H9 (cell line): ENCODE measurements around the gene PLEKHA4. TPM values are rescaled to one million over a fixed set of nuclear protein-coding genes. Genes with fewer than 3 reads are reported as not detected.

Experiments
- DNase-seq: peaks from one replicate; pipeline ENCODE4 v3.0.0-alpha.2; 2017
- H2AFZ ChIP-seq: one replicate; pipeline ENCODE4 v1.6.1; 2013; ENCODE audit warnings: mild to moderate bottlenecking, low read length, control low read depth, moderate library complexity
- H2AK5ac ChIP-seq: 2 replicates; pipeline ENCODE4 v1.6.1; 2013; ENCODE audit warnings: low read length, control low read depth, mixed read lengths; ENCODE audit not compliant: insufficient read length
- H2BK120ac ChIP-seq: one replicate; pipeline ENCODE4 v1.6.1; 2013; ENCODE audit warnings: low read depth, mild to moderate bottlenecking, low read length, control low read depth, inconsistent platforms; ENCODE audit not compliant: poor library complexity, severe bottlenecking
- H2BK12ac ChIP-seq: 2 replicates; pipeline ENCODE4 v1.6.1; 2013; ENCODE audit warnings: low read length, control low read depth, mixed read lengths, low read depth; ENCODE audit not compliant: insufficient read length
- H2BK15ac ChIP-seq: 2 replicates; pipeline ENCODE4 v1.6.1; 2013; ENCODE audit warnings: low read depth, low read length, control low read depth
- H2BK20ac ChIP-seq: one replicate; pipeline ENCODE4 v1.6.1; 2013; ENCODE audit warnings: low read depth, mild to moderate bottlenecking, low read length, control low read depth, inconsistent platforms; ENCODE audit not compliant: poor library complexity, severe bottlenecking
- H2BK5ac ChIP-seq: 2 replicates; pipeline ENCODE4 v1.6.1; 2013; ENCODE audit warnings: low read length, control low read depth, mixed read lengths; ENCODE audit not compliant: insufficient read length
- H3K14ac ChIP-seq: 2 replicates; pipeline ENCODE4 v1.6.1; 2013; ENCODE audit warnings: low read length, control low read depth; ENCODE audit not compliant: insufficient read depth
- H3K18ac ChIP-seq: 2 replicates; pipeline ENCODE4 v1.6.1; 2013; ENCODE audit warnings: low read depth, mild to moderate bottlenecking, mixed read lengths, low read length, control low read depth; ENCODE audit not compliant: insufficient read length
- H3K23ac ChIP-seq: 2 replicates; pipeline ENCODE4 v1.6.1; 2013; ENCODE audit warnings: low read length, control low read depth, mixed read lengths, low read depth; ENCODE audit not compliant: insufficient read length
- H3K23me2 ChIP-seq: 2 replicates; pipeline ENCODE4 v1.6.1; 2013; ENCODE audit warnings: low read depth, mild to moderate bottlenecking, mixed read lengths, low read length, control low read depth; ENCODE audit not compliant: insufficient read length, poor library complexity, severe bottlenecking
- H3K27ac ChIP-seq: 2 replicates; pipeline ENCODE4 v1.5.1; 2013; ENCODE audit warnings: low read length, control low read depth, mixed read lengths, low read depth; ENCODE audit not compliant: insufficient read length
- H3K27me3 ChIP-seq: 2 replicates; pipeline ENCODE4 v1.6.1; 2013; ENCODE audit warnings: low read length, control low read depth, inconsistent platforms; ENCODE audit not compliant: insufficient read depth
- H3K4ac ChIP-seq: 2 replicates; pipeline ENCODE4 v1.6.1; 2013; ENCODE audit warnings: low read depth, mild to moderate bottlenecking, control low read depth, inconsistent platforms, low read length, moderate library complexity
- H3K4me1 ChIP-seq: 2 replicates; pipeline ENCODE4 v1.6.1; 2013; ENCODE audit warnings: low read length, control low read depth, inconsistent platforms; ENCODE audit not compliant: insufficient read depth
- H3K4me2 ChIP-seq: 2 replicates; pipeline ENCODE4 v1.6.1; 2013; ENCODE audit warnings: low read length, control low read depth, mixed read lengths; ENCODE audit not compliant: insufficient read length, insufficient read depth
- H3K56ac ChIP-seq: 2 replicates; pipeline ENCODE4 v1.6.1; 2013; ENCODE audit warnings: low read depth, mild to moderate bottlenecking, mixed read lengths, low read length, control low read depth; ENCODE audit not compliant: insufficient read length
- H3K79me1 ChIP-seq: 2 replicates; pipeline ENCODE4 v1.6.1; 2013; ENCODE audit warnings: low read depth, mild to moderate bottlenecking, moderate library complexity, low read length, control low read depth, inconsistent platforms; ENCODE audit not compliant: insufficient read depth, poor library complexity, severe bottlenecking
- H3K79me2 ChIP-seq: 2 replicates; pipeline ENCODE4 v1.6.1; 2013; ENCODE audit warnings: low read length, control low read depth, inconsistent platforms; ENCODE audit not compliant: insufficient read depth
- H3K9ac ChIP-seq: 2 replicates; pipeline ENCODE4 v1.6.1; 2013; ENCODE audit warnings: low read length, control low read depth, mixed read lengths; ENCODE audit not compliant: insufficient read length; ENCODE audit errors: extremely low read depth
- H3K9me3 ChIP-seq: one replicate; pipeline ENCODE4 v1.6.1; 2013; ENCODE audit warnings: low read depth, low read length, inconsistent platforms; ENCODE audit not compliant: control insufficient read depth
- H3T11ph ChIP-seq: one replicate; pipeline ENCODE4 v1.6.1; 2013; ENCODE audit warnings: mild to moderate bottlenecking, low read length, control low read depth, inconsistent platforms
- H4K20me1 ChIP-seq: one replicate; pipeline ENCODE4 v1.6.1; 2013; ENCODE audit not compliant: control insufficient read depth, insufficient read length, insufficient read depth
- H4K5ac ChIP-seq: 2 replicates; pipeline ENCODE4 v1.6.1; 2013; ENCODE audit warnings: low read depth, mild to moderate bottlenecking, mixed read lengths, low read length, control low read depth; ENCODE audit not compliant: insufficient read length
- H4K8ac ChIP-seq: replicated peaks from 2 replicates; pipeline ENCODE4 v1.6.1; 2013; ENCODE audit warnings: low read length, control low read depth, mixed read lengths, low read depth; ENCODE audit not compliant: insufficient read length
- H4K91ac ChIP-seq: 2 replicates; pipeline ENCODE4 v1.6.1; 2013; ENCODE audit warnings: low read depth, mild to moderate bottlenecking, moderate library complexity, mixed read lengths, low read length, control low read depth; ENCODE audit not compliant: insufficient read length
- H3K27ac Mint-ChIP-seq, 3 experiments: 2 replicates in 2 of 3; 3 replicates in 1 of 3; pipeline ENCODE4 v1.8.0; 2020 to 2021; ENCODE audit warnings: mixed read lengths in 3 of 3, mild to moderate bottlenecking in 1 of 3, moderate library complexity in 1 of 3
- H3K27me3 Mint-ChIP-seq: 2 replicates; pipeline ENCODE4 v1.8.0; 2021; ENCODE audit warnings: low read depth, mild to moderate bottlenecking, moderate library complexity, mixed read lengths
- H3K36me3 Mint-ChIP-seq, 3 experiments: 2 replicates in 2 of 3; 3 replicates in 1 of 3; pipeline ENCODE4 v1.8.0; 2020 to 2021; ENCODE audit warnings: low read depth in 3 of 3, mixed read lengths in 3 of 3; ENCODE audit not compliant: insufficient read depth in 1 of 3
- H3K4me1 Mint-ChIP-seq, 2 experiments: 2 replicates each; pipeline ENCODE4 v1.8.0; 2020; ENCODE audit warnings: mixed read lengths in 2 of 2
- H3K4me3 Mint-ChIP-seq, 2 experiments: 2 replicates in 1 of 2; 3 replicates in 1 of 2; pipeline ENCODE4 v1.8.0; 2020 to 2021; ENCODE audit warnings: mild to moderate bottlenecking in 2 of 2, mixed read lengths in 2 of 2, moderate library complexity in 1 of 2
- H3K9me3 Mint-ChIP-seq, 2 experiments: 2 replicates in 1 of 2; 3 replicates in 1 of 2; pipeline ENCODE4 v1.8.0; 2020; ENCODE audit warnings: mild to moderate bottlenecking in 2 of 2, mixed read lengths in 2 of 2, moderate library complexity in 1 of 2
- CTCF ChIP-seq: fragments of 200-600 bp; sonication (generic); conservative IDR thresholded peaks from 3 replicates; pipeline ENCODE4 v1.8.0; 2021; ENCODE audit warnings: antibody characterized with exemption, mild to moderate bottlenecking
- WGBS: extraction: QIAGEN DNeasy Blood & Tissue Kit; methylation state at CpG from one replicate; pipeline ENCODE4 v1.1.7; 2013; ENCODE audit warnings: missing lambda C conversion rate, low lambda C conversion rate, mixed read lengths; ENCODE audit not compliant: insufficient read length; ENCODE audit errors: extremely low coverage; 5-methylcytosine and 5-hydroxymethylcytosine counted together
- total RNA-seq: library from RNA; stranded (reverse); gene quantifications from 2 replicates; pipeline ENCODE4 v1.2.1, GENCODE V29; 2021

The PLEKHA4 gene
- total RNA-seq, 1 experiment from 2014 or later = 15.3 TPM

GRCh38 chr19:48867746-48868113 lies 687 bp downstream of the PLEKHA4 start:
- H3K36me3 Mint-ChIP-seq = peaks cover 2 to 26% (median 6%) of the 10 kb centered on the region in 3 experiments; a peak in 6 of 7 replicates
- H3T11ph ChIP-seq = no peak overlapping the region
- no peak for TF ChIP-seq CTCF
- H2BK5ac ChIP-seq = no peak overlapping the region
- no peak overlapping the region for H2BK15ac ChIP-seq
- no peak overlapping the region for H2BK20ac ChIP-seq
- H3K4me3 Mint-ChIP-seq = peak overlapping the region; percentile 54 to 71; a peak in 3 of 5 replicates
- H3K4me2 ChIP-seq = peak overlapping the region; percentile 49
- no peak overlapping the region for H4K91ac ChIP-seq
- no peaks in the 10 kb centered on the region for H3K9me3 ChIP-seq
- H3K18ac ChIP-seq = peak overlapping the region; percentile 65
- H2AFZ ChIP-seq = no peak overlapping the region
- DNase-seq = no peak
- no peak overlapping the region; a peak in 1 of 7 replicates for H3K27ac Mint-ChIP-seq
- H3K4ac ChIP-seq = no peak overlapping the region
- no peak overlapping the region for H3K27ac ChIP-seq
- no peak overlapping the region for H3K23ac ChIP-seq
- no peak overlapping the region for H3K56ac ChIP-seq
- no peak overlapping the region for H4K8ac ChIP-seq
- no peak overlapping the region for H2BK120ac ChIP-seq
- no peak overlapping the region for H2AK5ac ChIP-seq
- peaks cover 15 to 26% of the 10 kb centered on the region in 2 experiments for H3K4me1 Mint-ChIP-seq
- no CpG with 5 or more reads among the region's 7 CpGs for WGBS
- H3K9me3 Mint-ChIP-seq = no peaks in the 10 kb centered on the region
- H3K27me3 ChIP-seq = no peaks in the 10 kb centered on the region
- H3K79me2 ChIP-seq = no peaks in the 10 kb centered on the region
- no peaks in the 10 kb centered on the region for H3K27me3 Mint-ChIP-seq
- H4K20me1 ChIP-seq = no peaks in the 10 kb centered on the region
- H3K4me1 ChIP-seq = peaks cover 3% of the 10 kb centered on the region; the same call in 1 of the 2 replicates
- H3K79me1 ChIP-seq = no peaks in the 10 kb centered on the region
- H3K23me2 ChIP-seq = peaks cover 2% of the 10 kb centered on the region
- H2BK12ac ChIP-seq = no peak overlapping the region
- peak overlapping the region; percentile 63 for H3K14ac ChIP-seq
- H4K5ac ChIP-seq = no peak overlapping the region
- H3K9ac ChIP-seq = no peak overlapping the region
